Left ventricle myocardium inferior (tissue), 1 donor: ENCODE measurements around the gene KLRF1. TPM values are rescaled to one million over a fixed set of nuclear protein-coding genes. Genes with fewer than 3 reads are reported as not detected.

Source experiments
- DNase-seq: peaks from one replicate; pipeline ENCODE4 v3.0.0-alpha.2; 2020
- H3K27ac ChIP-seq: fragments of 200-600 bp; replicated peaks from 2 replicates; pipeline ENCODE4 v1.8.0; 2021
- H3K27me3 ChIP-seq: fragments of 200-600 bp; 2 replicates; pipeline ENCODE4 v1.8.0; 2021; ENCODE audit warnings: low read depth
- H3K36me3 ChIP-seq: fragments of 200-600 bp; 2 replicates; pipeline ENCODE4 v1.8.0; 2021
- H3K4me1 ChIP-seq: fragments of 200-600 bp; 2 replicates; pipeline ENCODE4 v1.8.0; 2021
- H3K4me3 ChIP-seq: fragments of 200-600 bp; 2 replicates; pipeline ENCODE4 v1.8.0; 2021; ENCODE audit warnings: mild to moderate bottlenecking, moderate library complexity
- H3K9me3 ChIP-seq: fragments of 200-600 bp; replicated peaks from 2 replicates; pipeline ENCODE4 v1.8.0; 2021
- CTCF ChIP-seq: fragments of 200-600 bp; IDR thresholded peaks from 2 replicates; pipeline ENCODE4 v1.8.0; 2021; ENCODE audit warnings: antibody characterized with exemption, mild to moderate bottlenecking, borderline replicate concordance
- intact Hi-C: fragments of 100-400 bp; cut with micrococcal nuclease; formaldehyde crosslinking; loops from one replicate; pipeline ENCODE4 v1.11.0; 2022
- total RNA-seq: library from RNA; stranded (reverse); fragmentation: NEBNext Ultra II Directional; extraction: Animal tissue kit (Norgen Biotek cat#: 25700); gene quantifications from one replicate; pipeline ENCODE4 v1.2.1, GENCODE V29; 2021
- donor health status: DM: no; HTN: yes; CAD: no; lungs with severe emphysema.

KLRF1 gene
- total RNA-seq, 1 donor from 2014 or later, result not detected

DNA sequence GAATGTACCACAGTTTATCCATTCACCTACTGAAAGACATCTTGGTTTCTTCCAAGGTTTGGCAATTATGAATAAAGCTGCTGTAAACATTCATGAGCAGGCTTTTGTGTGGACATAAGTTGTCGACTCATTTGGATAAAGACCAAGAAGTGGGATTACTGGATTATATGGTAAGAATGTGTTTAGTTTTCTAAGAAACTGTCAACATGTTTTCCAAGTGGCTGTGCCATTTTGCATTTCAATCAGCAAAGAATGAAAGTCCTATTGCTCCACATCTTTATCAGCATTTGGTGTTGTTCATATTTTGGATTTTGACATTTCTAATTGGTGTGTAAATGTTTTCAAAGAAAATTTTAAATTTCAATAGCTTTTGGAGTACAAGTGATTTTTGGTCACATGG is 27.3 kb upstream of the KLRF1 start:
- intact Hi-C loops, result no loop called here

GRCh38 chr12:9805883-9806282 is 21.4 kb upstream of the KLRF1 start:
- TF ChIP-seq CTCF, result no peak
- no peaks in the 10 kb centered on the region for H3K27me3 ChIP-seq
- H3K27ac ChIP-seq, result no peak overlapping the region
- no peaks in the 10 kb centered on the region for H3K36me3 ChIP-seq
- intact Hi-C loops, result no loop called here
- no peaks in the 10 kb centered on the region for H3K4me1 ChIP-seq
- H3K9me3 ChIP-seq, result no peaks in the 10 kb centered on the region
- H3K4me3 ChIP-seq, result no peak overlapping the region
- no peak for DNase-seq

More for the DNA sequence above, 27.3 kb upstream of the KLRF1 start:
- H3K4me1 ChIP-seq, result no peaks in the 10 kb centered on the region
- H3K9me3 ChIP-seq, result no peaks in the 10 kb centered on the region
- TF ChIP-seq CTCF, result no peak
- H3K27ac ChIP-seq, result no peak overlapping the region
- no peak for DNase-seq
- no peaks in the 10 kb centered on the region for H3K36me3 ChIP-seq
- no peaks in the 10 kb centered on the region for H3K27me3 ChIP-seq
- no peak overlapping the region for H3K4me3 ChIP-seq

GRCh38 chr12:9806714-9807113 is 20.6 kb upstream of the KLRF1 start:
- no peak overlapping the region for H3K27ac ChIP-seq

DNA sequence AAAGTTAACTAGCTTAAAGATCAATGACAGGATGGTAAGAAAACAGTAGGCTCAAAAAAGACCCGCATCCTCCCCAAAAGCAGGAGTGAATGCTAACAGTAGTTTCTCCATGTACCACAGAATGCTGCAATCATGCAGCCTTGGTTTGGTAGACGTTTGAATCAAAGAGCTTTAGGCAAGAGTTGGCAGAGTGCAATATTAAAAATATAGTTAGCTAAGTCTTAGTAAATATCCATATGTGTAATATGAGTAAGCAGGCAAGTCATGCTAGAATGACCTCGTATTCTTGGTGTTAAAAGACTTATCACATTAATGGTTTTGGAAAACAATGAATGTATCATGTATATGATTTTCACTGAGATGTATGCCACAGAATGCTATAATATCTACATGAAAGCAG is 18.8 kb upstream of the KLRF1 start:
- no peak for DNase-seq
- Histone ChIP-seq H3K27me3 (peaks cover 5% of the 10 kb centered on the region), H3K36me3 (no peaks in the 10 kb centered on the region), H3K9me3 (no peaks in the 10 kb centered on the region), H3K27ac (no peak overlapping the region), H3K4me1 (no peaks in the 10 kb centered on the region), H3K4me3 (no peak overlapping the region)
- intact Hi-C loops, result no loop called here
- TF ChIP-seq CTCF, result no peak

More at GRCh38 chr12:9806714-9807113, 20.6 kb upstream of the KLRF1 start:
- no peak for DNase-seq
- intact Hi-C loops, result no loop called here
- H3K4me1 ChIP-seq, result no peaks in the 10 kb centered on the region
- H3K27me3 ChIP-seq, result no peaks in the 10 kb centered on the region
- H3K4me3 ChIP-seq, result no peak overlapping the region
- H3K9me3 ChIP-seq, result no peaks in the 10 kb centered on the region
- TF ChIP-seq CTCF, result no peak
- H3K36me3 ChIP-seq, result no peaks in the 10 kb centered on the region

- Histone ChIP-seq H3K4me3 (no peak overlapping the region), H3K27ac (no peak overlapping the region), H3K4me1 (no peaks in the 10 kb centered on the region), H3K27me3 (peaks cover 13% of the 10 kb centered on the region), H3K9me3 (no peaks in the 10 kb centered on the region), H3K36me3 (no peaks in the 10 kb centered on the region)
- no peak for TF ChIP-seq CTCF
- no peak for DNase-seq
- intact Hi-C loops, result no loop called here
These were observed 17.9 kb upstream of the KLRF1 start for GRCh38 chr12:9809338-9809737.

- no peaks in the 10 kb centered on the region for H3K4me1 ChIP-seq
- H3K4me3 ChIP-seq, result no peak overlapping the region
- no peak for TF ChIP-seq CTCF
- peaks cover 16% of the 10 kb centered on the region for H3K27me3 ChIP-seq
- intact Hi-C loops, result no loop called here
- no peaks in the 10 kb centered on the region for H3K36me3 ChIP-seq
- DNase-seq, result no peak
- H3K27ac ChIP-seq, result no peak overlapping the region
- H3K9me3 ChIP-seq, result no peaks in the 10 kb centered on the region
These were observed 17.4 kb upstream of the KLRF1 start for GRCh38 chr12:9809866-9810265.
